Type B pancreatic cell (in vitro differentiated cells): Measurements from ENCODE around the gene SNX25. TPM values are rescaled to one million over a fixed set of nuclear protein-coding genes. Genes with fewer than 3 reads are reported as not detected.

Source experiments
- DNase-seq: peaks from one replicate; pipeline ENCODE4 v3.0.0; 2021; ENCODE audit warnings: mixed read lengths; ENCODE audit not compliant: unreplicated experiment; ENCODE audit errors: extremely low spot score
- H3K27ac Mint-ChIP-seq: 2 replicates; pipeline ENCODE4 v1.8.0; 2021; ENCODE audit warnings: mild to moderate bottlenecking, mixed read lengths
- H3K27me3 Mint-ChIP-seq: 2 replicates; pipeline ENCODE4 v1.8.0; 2021; ENCODE audit warnings: mixed read lengths
- H3K36me3 Mint-ChIP-seq: 2 replicates; pipeline ENCODE4 v1.8.0; 2021; ENCODE audit warnings: mixed read lengths
- H3K4me1 Mint-ChIP-seq: one replicate; pipeline ENCODE4 v1.8.0; 2021; ENCODE audit warnings: mixed read lengths; ENCODE audit not compliant: unreplicated experiment
- H3K4me3 Mint-ChIP-seq: 2 replicates; pipeline ENCODE4 v1.8.0; 2021; ENCODE audit warnings: mild to moderate bottlenecking, mixed read lengths
- H3K9me3 Mint-ChIP-seq: 2 replicates; pipeline ENCODE4 v1.8.0; 2021; ENCODE audit warnings: mixed read lengths
- CTCF ChIP-seq: fragments of 200-600 bp; sonication (generic); conservative IDR thresholded peaks from 2 replicates; pipeline ENCODE4 v1.5.0; 2021; ENCODE audit warnings: antibody characterized with exemption, mild to moderate bottlenecking
- total RNA-seq: library from RNA; stranded (reverse); gene quantifications from 2 replicates; pipeline ENCODE4 v1.2.1, GENCODE V29; 2021; ENCODE audit warnings: low replicate concordance

Gene SNX25
- total RNA-seq, 1 donor from 2014 or later: 11.2 TPM

DNA sequence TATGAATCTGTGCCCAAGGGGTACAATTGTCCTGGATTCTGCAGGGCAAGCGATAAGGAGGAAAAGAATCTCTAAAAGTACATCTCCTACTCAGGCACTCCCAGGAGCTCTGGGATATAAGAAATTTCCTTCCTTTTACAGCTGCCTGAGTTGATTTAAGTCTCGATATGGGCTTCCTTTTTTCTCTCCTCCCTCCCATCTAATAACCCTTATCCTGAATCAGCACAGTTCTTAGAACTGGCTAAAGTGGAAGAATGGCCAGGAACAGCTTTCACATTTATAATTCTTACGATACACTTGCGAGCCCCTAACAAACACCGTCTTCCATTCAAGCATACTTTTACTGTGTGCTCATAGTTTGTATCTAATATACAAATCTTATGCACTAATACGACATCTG, 165.2 kb downstream of the SNX25 start:
- H3K27me3 Mint-ChIP-seq: no peaks in the 10 kb centered on the region
- no peak overlapping the region for H3K27ac Mint-ChIP-seq
- TF ChIP-seq CTCF: no peak
- peaks cover 12% of the 10 kb centered on the region for H3K36me3 Mint-ChIP-seq
- H3K9me3 Mint-ChIP-seq: no peaks in the 10 kb centered on the region
- no peak for DNase-seq
- no peak overlapping the region for H3K4me3 Mint-ChIP-seq
- H3K4me1 Mint-ChIP-seq: no peaks in the 10 kb centered on the region

DNA sequence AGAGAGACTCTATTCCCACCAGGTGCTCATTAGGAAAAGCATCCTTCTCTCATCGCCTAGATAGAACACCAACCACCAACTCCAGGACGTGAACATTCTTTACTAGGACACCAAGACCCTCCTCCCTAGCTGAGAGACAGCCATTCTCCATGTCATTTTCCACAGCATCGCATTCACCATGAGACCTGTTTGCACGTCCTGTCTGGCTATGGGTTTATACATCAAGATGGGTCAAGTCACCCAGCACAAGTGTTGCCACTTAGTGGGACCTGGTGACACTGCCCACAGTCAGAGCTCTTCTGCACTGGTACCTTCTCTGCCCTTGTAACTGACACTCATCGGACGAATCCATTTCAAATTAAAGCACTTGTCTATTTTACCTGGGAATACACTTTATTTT, 168.9 kb downstream of the SNX25 start:
- peaks cover 17% of the 10 kb centered on the region for H3K36me3 Mint-ChIP-seq
- peaks cover 9% of the 10 kb centered on the region for H3K9me3 Mint-ChIP-seq
- H3K27me3 Mint-ChIP-seq: no peaks in the 10 kb centered on the region
- no peak for TF ChIP-seq CTCF
- H3K4me1 Mint-ChIP-seq: no peaks in the 10 kb centered on the region
- no peak for DNase-seq
- H3K4me3 Mint-ChIP-seq: no peak overlapping the region
- no peak overlapping the region for H3K27ac Mint-ChIP-seq

DNA sequence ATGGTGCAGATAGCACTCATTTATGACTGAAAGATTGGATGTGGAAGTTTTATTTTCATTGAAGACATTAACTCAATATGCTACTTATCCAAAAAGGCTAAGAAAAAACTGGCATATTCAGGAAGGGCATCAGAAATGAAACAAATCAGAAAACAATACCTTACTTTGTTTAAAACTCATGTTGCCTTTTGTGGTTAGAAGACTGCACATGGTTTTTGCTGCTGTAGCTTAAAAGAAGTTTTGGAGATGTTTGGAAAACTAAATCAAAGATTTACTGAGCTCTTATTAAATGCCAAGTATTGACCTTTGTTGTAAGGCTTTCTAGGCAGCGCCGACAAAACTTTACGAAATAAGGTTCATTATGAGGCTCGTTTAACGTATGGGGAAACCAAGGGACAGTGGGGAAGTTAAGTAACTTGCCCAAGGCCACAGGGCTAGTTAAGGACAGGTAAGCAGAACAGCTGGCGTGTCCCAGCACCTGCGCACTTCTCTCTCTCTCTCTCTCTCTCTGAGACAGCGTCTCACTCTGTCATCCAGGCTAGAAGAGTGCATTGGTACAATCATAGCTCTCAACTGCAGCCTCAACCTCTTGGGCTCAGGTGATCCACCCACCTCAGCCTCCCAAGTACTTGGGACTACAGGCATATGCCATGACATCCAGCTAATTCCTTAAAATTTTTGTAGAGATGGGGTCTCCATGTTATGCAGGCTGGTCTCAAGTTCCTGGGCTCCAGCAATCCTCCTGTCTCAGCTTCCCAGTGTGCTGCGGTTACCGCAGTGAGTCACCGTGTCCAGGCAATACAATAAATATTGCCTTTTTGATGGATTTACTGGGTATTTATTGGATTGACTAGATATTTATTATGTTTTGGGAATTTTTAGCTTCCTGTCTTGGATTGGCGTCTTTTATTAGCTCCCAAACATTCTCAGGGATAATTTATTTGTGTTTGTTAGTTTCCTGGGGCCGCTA, 170.2 kb downstream of the SNX25 start:
- Mint-ChIP-seq H3K36me3 (peaks cover 20% of the 10 kb centered on the region), H3K9me3 (peaks cover 9% of the 10 kb centered on the region), H3K4me1 (peaks cover 9% of the 10 kb centered on the region), H3K27ac (no peak overlapping the region), H3K27me3 (no peaks in the 10 kb centered on the region), H3K4me3 (no peak overlapping the region)
- TF ChIP-seq CTCF: no peak
- no peak for DNase-seq

DNA sequence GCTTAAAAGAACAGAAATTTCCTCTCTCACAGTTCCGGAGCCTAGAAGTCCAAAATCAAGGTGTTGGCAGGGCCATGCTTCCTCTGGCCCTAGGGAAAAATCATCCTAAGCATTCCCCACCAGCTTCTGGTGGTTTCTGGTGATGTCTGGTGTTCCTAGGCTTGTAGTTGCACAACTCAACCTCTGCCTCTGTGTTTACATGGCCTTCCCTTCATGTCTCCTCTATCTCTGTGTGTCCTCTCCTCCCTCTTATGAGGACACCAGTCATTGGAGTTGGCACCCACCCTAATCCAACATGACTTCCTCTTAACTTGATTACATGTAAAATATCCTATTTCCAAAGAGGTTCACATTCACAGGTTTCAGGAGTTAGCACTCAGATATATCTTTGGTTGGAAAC, 170.9 kb downstream of the SNX25 start:
- H3K4me1 Mint-ChIP-seq: peaks cover 9% of the 10 kb centered on the region
- peaks cover 16% of the 10 kb centered on the region for H3K36me3 Mint-ChIP-seq
- H3K9me3 Mint-ChIP-seq: peaks cover 9% of the 10 kb centered on the region
- no peaks in the 10 kb centered on the region for H3K27me3 Mint-ChIP-seq
- no peak for TF ChIP-seq CTCF
- H3K27ac Mint-ChIP-seq: no peak overlapping the region
- H3K4me3 Mint-ChIP-seq: no peak overlapping the region
- no peak for DNase-seq

- peaks cover 13% of the 10 kb centered on the region for H3K36me3 Mint-ChIP-seq
- H3K27me3 Mint-ChIP-seq: no peaks in the 10 kb centered on the region
- H3K27ac Mint-ChIP-seq: no peak overlapping the region
- no peak for TF ChIP-seq CTCF
- no peak overlapping the region for H3K4me3 Mint-ChIP-seq
- no peak for DNase-seq
- H3K4me1 Mint-ChIP-seq: peaks cover 9% of the 10 kb centered on the region
- peaks cover 9% of the 10 kb centered on the region for H3K9me3 Mint-ChIP-seq
Measured at GRCh38 chr4:185381288-185382196, 172.1 kb downstream of the SNX25 start.
